Esophagus muscularis mucosa (tissue), 3 donors: ENCODE data around the gene ZNF521.

Experiments used
- EP300 ChIP-seq: sonication (generic); formaldehyde crosslinking; IDR thresholded peaks from one replicate; pipeline ENCODE4 v1.6.1; 2017; ENCODE audit warnings: antibody characterized with exemption
- TF ChIP-seq, protein P1 (sequence below), 3 experiments: fragments of 200-600 bp in 2 of 3; fragments of 450-650 bp in 1 of 3; sonication (generic) in 2 of 3; IDR thresholded peaks; one replicate each; pipeline ENCODE4 v1.5.1; 2017 to 2019; ENCODE audit warnings: antibody characterized with exemption in 3 of 3, mild to moderate bottlenecking in 2 of 3, moderate library complexity in 1 of 3

DNA sequence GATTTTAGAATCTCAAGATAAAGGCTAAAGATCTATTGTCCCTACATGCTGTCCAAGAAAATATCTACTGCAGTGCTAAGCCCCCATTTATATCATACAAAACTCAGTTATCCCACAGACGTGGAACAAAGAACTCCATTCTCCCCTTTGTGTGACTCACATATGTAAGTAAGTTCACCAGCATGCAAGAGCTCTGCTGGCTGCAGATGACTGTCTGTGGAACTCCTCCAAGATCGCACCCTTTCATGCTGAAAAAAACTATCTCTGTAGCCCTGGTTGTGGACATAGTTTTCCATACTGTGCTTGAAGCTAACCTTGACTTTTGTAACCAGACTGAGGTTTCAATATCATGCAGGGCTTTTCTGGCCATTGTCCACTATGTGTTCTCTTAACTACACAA lies 207.1 kb downstream of the ZNF521 start:
- no peak for TF ChIP-seq EP300
- TF ChIP-seq, protein P1, sequence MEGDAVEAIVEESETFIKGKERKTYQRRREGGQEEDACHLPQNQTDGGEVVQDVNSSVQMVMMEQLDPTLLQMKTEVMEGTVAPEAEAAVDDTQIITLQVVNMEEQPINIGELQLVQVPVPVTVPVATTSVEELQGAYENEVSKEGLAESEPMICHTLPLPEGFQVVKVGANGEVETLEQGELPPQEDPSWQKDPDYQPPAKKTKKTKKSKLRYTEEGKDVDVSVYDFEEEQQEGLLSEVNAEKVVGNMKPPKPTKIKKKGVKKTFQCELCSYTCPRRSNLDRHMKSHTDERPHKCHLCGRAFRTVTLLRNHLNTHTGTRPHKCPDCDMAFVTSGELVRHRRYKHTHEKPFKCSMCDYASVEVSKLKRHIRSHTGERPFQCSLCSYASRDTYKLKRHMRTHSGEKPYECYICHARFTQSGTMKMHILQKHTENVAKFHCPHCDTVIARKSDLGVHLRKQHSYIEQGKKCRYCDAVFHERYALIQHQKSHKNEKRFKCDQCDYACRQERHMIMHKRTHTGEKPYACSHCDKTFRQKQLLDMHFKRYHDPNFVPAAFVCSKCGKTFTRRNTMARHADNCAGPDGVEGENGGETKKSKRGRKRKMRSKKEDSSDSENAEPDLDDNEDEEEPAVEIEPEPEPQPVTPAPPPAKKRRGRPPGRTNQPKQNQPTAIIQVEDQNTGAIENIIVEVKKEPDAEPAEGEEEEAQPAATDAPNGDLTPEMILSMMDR (IDR thresholded peaks at IDR 0.05), result no peak
